GM13976 (cell line): ENCODE data around the gene SCOC.

Source experiments
- DNase-seq: peaks from one replicate; pipeline ENCODE4 v3.0.0; 2012; ENCODE audit warnings: low spot score
- in situ Hi-C: fragments of 300-500 bp; cut with MboI; formaldehyde crosslinking; loops from one replicate; pipeline ENCODE4 v1.12.0; 2022; ENCODE audit warnings: low sequenced_read_pairs, mixed read lengths, inconsistent platforms; ENCODE audit not compliant: unreplicated experiment
- TF ChIP-seq, protein P1 (sequence below): IDR thresholded peaks from 2 replicates; pipeline ENCODE4 v1.5.1; 2012; ENCODE audit warnings: borderline replicate concordance, mild to moderate bottlenecking; ENCODE audit not compliant: insufficient read depth; ENCODE audit errors: extremely low read depth, missing control alignments, control extremely low read depth

Gene SCOC

DNA sequence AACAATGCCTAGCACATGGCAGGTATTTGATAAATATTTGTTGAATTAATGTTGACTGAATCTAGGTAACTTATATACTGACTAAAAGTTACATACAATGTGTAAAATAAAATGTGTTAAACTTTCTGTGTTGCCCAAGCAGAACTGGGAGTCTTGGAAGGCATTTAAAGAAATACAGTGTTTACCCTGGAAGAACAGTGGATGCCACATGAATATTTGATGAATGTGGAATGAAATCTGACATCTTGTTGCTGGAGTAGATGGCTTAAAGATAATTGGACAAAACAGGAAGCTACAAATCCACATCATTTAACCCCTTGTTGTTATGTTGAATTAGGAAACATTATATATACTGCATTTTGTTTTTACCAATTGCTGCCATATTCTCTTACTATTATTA lies 39.9 kb upstream of the SCOC start:
- in situ Hi-C loops = no loop called here
- TF ChIP-seq, protein P1, sequence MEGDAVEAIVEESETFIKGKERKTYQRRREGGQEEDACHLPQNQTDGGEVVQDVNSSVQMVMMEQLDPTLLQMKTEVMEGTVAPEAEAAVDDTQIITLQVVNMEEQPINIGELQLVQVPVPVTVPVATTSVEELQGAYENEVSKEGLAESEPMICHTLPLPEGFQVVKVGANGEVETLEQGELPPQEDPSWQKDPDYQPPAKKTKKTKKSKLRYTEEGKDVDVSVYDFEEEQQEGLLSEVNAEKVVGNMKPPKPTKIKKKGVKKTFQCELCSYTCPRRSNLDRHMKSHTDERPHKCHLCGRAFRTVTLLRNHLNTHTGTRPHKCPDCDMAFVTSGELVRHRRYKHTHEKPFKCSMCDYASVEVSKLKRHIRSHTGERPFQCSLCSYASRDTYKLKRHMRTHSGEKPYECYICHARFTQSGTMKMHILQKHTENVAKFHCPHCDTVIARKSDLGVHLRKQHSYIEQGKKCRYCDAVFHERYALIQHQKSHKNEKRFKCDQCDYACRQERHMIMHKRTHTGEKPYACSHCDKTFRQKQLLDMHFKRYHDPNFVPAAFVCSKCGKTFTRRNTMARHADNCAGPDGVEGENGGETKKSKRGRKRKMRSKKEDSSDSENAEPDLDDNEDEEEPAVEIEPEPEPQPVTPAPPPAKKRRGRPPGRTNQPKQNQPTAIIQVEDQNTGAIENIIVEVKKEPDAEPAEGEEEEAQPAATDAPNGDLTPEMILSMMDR = no peak
- no peak for DNase-seq

DNA sequence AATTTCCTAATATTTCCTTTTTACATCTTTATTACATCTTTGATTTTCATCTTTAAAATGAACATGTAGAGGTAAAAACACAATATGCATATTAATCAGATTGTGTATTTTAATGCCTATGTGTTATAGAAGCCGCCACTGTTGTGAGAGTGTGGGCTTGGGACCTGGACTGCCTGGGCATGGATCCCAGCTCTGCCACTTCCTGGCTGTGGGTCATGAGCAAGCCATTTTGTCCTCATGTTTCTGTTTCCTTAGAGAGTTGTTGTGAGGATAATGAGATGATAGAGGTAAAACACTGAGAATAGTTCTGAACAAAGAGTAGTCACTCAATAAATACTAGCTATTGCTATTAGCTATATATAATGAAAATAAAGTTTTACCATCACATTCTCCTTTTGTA lies 38.4 kb upstream of the SCOC start:
- no peak for DNase-seq
- TF ChIP-seq, protein P1 = no peak
- in situ Hi-C loops = no loop called here

DNA sequence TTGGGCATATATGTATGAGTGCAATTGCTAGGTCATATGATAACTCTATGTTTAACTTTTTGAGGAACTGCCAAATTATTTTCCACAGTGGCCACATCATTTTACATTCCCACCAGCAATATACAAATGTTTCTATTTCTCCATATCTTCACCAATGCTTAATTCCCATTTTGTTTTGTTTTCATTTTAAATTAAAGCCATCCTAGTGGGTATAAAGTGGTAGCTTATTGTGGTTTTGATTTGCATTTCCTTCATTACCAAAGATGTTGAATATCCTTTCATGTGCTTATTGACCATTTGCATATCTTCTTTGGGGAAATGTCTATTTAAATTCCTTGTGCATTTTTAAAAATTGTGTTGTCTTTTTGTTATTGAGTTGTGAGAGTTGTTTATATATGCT lies 36.7 kb upstream of the SCOC start:
- TF ChIP-seq, protein P1 = no peak
- in situ Hi-C loops = no loop called here
- DNase-seq = no peak

DNA sequence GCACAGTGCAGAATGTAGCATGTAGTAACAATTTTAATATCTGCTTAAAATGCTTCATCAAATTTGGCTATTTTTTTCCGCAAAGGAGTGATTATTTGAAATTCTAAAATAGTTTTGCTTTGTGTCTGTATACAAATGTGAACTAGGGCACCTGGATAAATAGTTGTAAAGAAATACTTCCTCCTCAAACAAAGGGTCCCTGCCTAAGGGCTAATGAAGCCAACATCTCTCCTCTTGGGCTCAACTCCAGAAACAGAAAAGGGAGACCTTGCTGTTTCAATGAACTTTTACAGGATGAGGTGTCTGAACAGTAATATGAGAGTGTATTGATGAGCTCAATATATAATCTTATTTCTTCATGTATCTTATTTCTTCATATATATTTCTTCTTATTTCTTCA lies 30.8 kb upstream of the SCOC start:
- TF ChIP-seq, protein P1 = no peak
- DNase-seq = no peak
- in situ Hi-C loops = no loop called here

DNA sequence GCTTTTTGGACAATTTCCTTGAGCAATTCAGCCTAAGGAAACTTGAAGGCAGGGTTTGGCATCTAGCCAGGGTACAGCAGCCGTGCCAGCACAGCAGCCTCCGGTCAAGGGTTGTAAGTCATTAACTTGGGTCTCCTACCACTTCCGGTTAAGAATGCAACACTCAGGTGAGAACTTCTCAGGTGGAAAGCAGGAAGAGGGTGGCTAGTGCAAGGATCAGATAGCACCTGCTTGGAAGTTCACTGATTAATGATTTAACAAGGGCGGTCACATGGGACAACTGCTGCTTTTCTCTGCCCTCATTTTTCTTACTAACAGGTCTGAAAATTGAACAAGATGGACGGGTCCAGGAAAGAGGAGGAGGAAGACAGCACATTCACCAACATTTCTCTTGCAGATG lies 30.1 kb upstream of the SCOC start:
- TF ChIP-seq, protein P1 = no peak
- in situ Hi-C loops = no loop called here

DNA sequence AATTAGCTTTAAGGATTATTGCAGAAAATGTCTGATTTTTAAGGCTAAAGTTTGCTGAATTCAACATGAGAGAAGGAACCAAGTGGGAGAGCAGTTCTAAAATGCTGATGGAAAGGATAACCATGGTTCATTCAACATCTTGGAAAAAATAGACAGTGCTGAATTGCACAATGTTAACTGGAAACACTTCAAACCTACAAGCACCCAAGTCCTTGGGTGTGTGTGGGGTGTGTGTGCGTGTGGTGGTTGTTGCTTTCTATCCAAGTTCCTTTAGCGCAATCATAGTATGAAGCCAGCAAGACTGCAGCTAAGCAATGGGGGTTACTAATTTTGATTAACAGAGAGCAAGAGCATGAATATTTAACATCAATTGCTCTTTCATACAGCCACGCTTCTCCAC lies 29.3 kb upstream of the SCOC start:
- TF ChIP-seq, protein P1 = no peak
- in situ Hi-C loops = no loop called here
- no peak for DNase-seq

More for the DNA sequence above, 30.1 kb upstream of the SCOC start:
- DNase-seq = no peak

DNA sequence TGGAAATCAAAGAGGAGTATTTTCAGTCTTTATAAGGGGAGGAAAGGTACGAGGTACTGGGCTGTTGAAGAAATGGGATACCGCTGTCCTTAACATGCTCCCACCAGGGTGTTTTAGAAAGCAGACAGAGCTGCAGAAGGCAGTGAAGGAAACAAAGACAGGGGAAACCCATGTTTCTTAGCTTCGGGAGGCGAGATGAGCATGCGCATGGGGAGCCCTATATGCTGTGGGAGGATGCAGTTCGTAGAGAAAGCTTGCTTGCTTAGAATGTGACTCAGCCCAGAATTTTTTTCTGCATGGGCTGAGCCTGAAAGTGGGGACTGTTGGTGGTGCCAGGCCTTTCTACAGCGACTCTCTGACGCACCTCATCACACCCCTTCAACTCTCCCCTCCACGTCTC lies 28.8 kb upstream of the SCOC start:
- in situ Hi-C loops = no loop called here
- TF ChIP-seq, protein P1 = no peak
- DNase-seq = no peak
